Hepatocyte (in vitro differentiated cells): ENCODE results near the gene TMEM52B. TPM values are rescaled to one million over a fixed set of nuclear protein-coding genes. Genes with fewer than 3 reads are reported as not detected.

Source experiments
- DNase-seq: peaks from one replicate; pipeline ENCODE4 v3.0.0-alpha.2; 2016; ENCODE audit warnings: low spot score
- H2AFZ ChIP-seq: fragments of 200-600 bp; sonication (generic); 2 replicates; pipeline ENCODE4 v1.6.0; 2016; ENCODE audit warnings: antibody characterized with exemption, mild to moderate bottlenecking
- H3K27ac ChIP-seq: fragments of 200-600 bp; sonication (generic); 2 replicates; pipeline ENCODE4 v1.5.1; 2016; ENCODE audit warnings: mild to moderate bottlenecking
- H3K27me3 ChIP-seq: fragments of 200-600 bp; sonication (generic); 2 replicates; pipeline ENCODE4 v1.6.1; 2016
- H3K36me3 ChIP-seq: fragments of 200-600 bp; sonication (generic); replicated peaks from 2 replicates; pipeline ENCODE4 v1.5.1; 2016; ENCODE audit warnings: low read depth; ENCODE audit not compliant: insufficient read depth
- H3K4me1 ChIP-seq: fragments of 200-600 bp; sonication (generic); 2 replicates; pipeline ENCODE4 v1.5.1; 2016; ENCODE audit warnings: mild to moderate bottlenecking, moderate library complexity; ENCODE audit not compliant: insufficient read depth
- H3K4me2 ChIP-seq: fragments of 200-600 bp; sonication (generic); 2 replicates; pipeline ENCODE4 v1.6.0; 2016
- H3K4me3 ChIP-seq: fragments of 200-600 bp; sonication (generic); 2 replicates; pipeline ENCODE4 v1.5.1; 2016; ENCODE audit warnings: mild to moderate bottlenecking
- H3K79me2 ChIP-seq: fragments of 200-600 bp; sonication (generic); 2 replicates; pipeline ENCODE4 v1.6.0; 2017; ENCODE audit warnings: mild to moderate bottlenecking
- H3K9me2 ChIP-seq: fragments of 200-600 bp; sonication (generic); replicated peaks from 2 replicates; pipeline ENCODE4 v1.6.0; 2017; ENCODE audit warnings: mild to moderate bottlenecking; ENCODE audit not compliant: insufficient read depth
- H3K9me3 ChIP-seq: fragments of 200-600 bp; sonication (generic); 2 replicates; pipeline ENCODE4 v1.5.1; 2016; ENCODE audit warnings: low read depth, mild to moderate bottlenecking
- H4K20me1 ChIP-seq: fragments of 200-600 bp; sonication (generic); 2 replicates; pipeline ENCODE4 v1.6.0; 2016; ENCODE audit warnings: mild to moderate bottlenecking; ENCODE audit not compliant: insufficient read depth, poor library complexity, severe bottlenecking
- CTCF ChIP-seq: fragments of 200-600 bp; sonication (generic); IDR thresholded peaks from 2 replicates; pipeline ENCODE4 v1.5.1; 2016; ENCODE audit warnings: antibody characterized with exemption, mild to moderate bottlenecking; ENCODE audit not compliant: poor library complexity
- EZH2 ChIP-seq: fragments of 200-600 bp; sonication (generic); IDR thresholded peaks from 2 replicates; pipeline ENCODE4 v1.6.1; 2016; ENCODE audit warnings: antibody characterized with exemption, mild to moderate bottlenecking, borderline replicate concordance
- EZH2phosphoT487 ChIP-seq: fragments of 200-600 bp; sonication (generic); IDR thresholded peaks from one replicate; pipeline ENCODE4 v1.6.1; 2018; ENCODE audit warnings: antibody characterized with exemption, mild to moderate bottlenecking, low read depth, moderate library complexity; ENCODE audit not compliant: unreplicated experiment, severe bottlenecking
- WGBS: methylation state at CpG from one replicate; pipeline ENCODE4 v1.1.6; 2016; ENCODE audit warnings: low lambda C conversion rate; ENCODE audit errors: missing lambda C conversion rate; 5-methylcytosine and 5-hydroxymethylcytosine counted together
- polyA plus RNA-seq: library from polyadenylated mRNA; unstranded; fragments of >200 nt; fragmentation: Nextera tagmentation; extraction: Ambion mirVana; gene quantifications from 2 replicates; pipeline ENCODE4 v1.2.1, GENCODE V29; 2016
- total RNA-seq: library from RNA; depleted of rRNA; stranded (reverse); fragments of >200 nt; gene quantifications from 2 replicates; pipeline ENCODE4 v1.2.3, GENCODE V29; 2014

The TMEM52B gene
- total and polyA plus RNA-seq, 2 experiments from 2014 or later, result 0.03 to 1.8 TPM

GRCh38 chr12:10132850-10133370, 45.9 kb upstream of the TMEM52B start:
- TF ChIP-seq EZH2phosphoT487 (no peak), CTCF (no peak), EZH2 (no peak)
- no peak for DNase-seq
- Histone ChIP-seq H3K27ac (no peak overlapping the region), H3K9me2 (no peaks in the 10 kb centered on the region), H3K4me3 (no peak overlapping the region), H3K27me3 (no peaks in the 10 kb centered on the region), H3K79me2 (no peaks in the 10 kb centered on the region), H3K9me3 (no peaks in the 10 kb centered on the region), H3K4me2 (no peak overlapping the region), H2AFZ (peak overlapping the region; percentile 4), H3K36me3 (no peaks in the 10 kb centered on the region), H4K20me1 (no peaks in the 10 kb centered on the region), H3K4me1 (no peaks in the 10 kb centered on the region)
- 57% methylated on average over 6 of the region's 6 CpGs for WGBS

GRCh38 chr12:10135126-10135525, 43.7 kb upstream of the TMEM52B start:
- Histone ChIP-seq H3K27me3 (no peaks in the 10 kb centered on the region), H3K36me3 (no peaks in the 10 kb centered on the region), H3K9me2 (no peaks in the 10 kb centered on the region), H3K4me2 (no peak overlapping the region), H4K20me1 (no peaks in the 10 kb centered on the region), H2AFZ (no peak overlapping the region), H3K79me2 (no peaks in the 10 kb centered on the region), H3K4me3 (no peak overlapping the region), H3K9me3 (no peaks in the 10 kb centered on the region), H3K4me1 (no peaks in the 10 kb centered on the region), H3K27ac (no peak overlapping the region)
- TF ChIP-seq CTCF (no peak), EZH2phosphoT487 (no peak), EZH2 (no peak)
- 91% methylated on average over 4 of the region's 4 CpGs for WGBS
- no peak for DNase-seq

GRCh38 chr12:10136637-10137205, 42.1 kb upstream of the TMEM52B start:
- Histone ChIP-seq H3K9me2 (no peaks in the 10 kb centered on the region), H3K27me3 (no peaks in the 10 kb centered on the region), H3K79me2 (no peaks in the 10 kb centered on the region), H3K9me3 (no peaks in the 10 kb centered on the region), H2AFZ (no peak overlapping the region), H3K4me2 (no peak overlapping the region), H3K4me1 (no peaks in the 10 kb centered on the region), H4K20me1 (no peaks in the 10 kb centered on the region), H3K36me3 (no peaks in the 10 kb centered on the region), H3K4me3 (no peak overlapping the region), H3K27ac (no peak overlapping the region)
- peak; percentile 20 for DNase-seq
- TF ChIP-seq EZH2 (no peak), CTCF (no peak), EZH2phosphoT487 (no peak)
- 78% methylated on average over 13 of the region's 13 CpGs for WGBS
